ENCODE results near the gene SPIRE1. TPM values are rescaled to one million over a fixed set of nuclear protein-coding genes. Genes with fewer than 3 reads are reported as not detected.

SPIRE1 gene
- polyA plus RNA-seq, 1 donor from 2014 or later: 22.2 TPM

GRCh38 chr18:12463191-12463590, 194.7 kb downstream of the SPIRE1 start:
- Histone ChIP-seq H3K27ac (ENCODE audit: low read length) (no peak overlapping the region), H3K27me3 (ENCODE audit: insufficient read depth, low read depth, low read length) (no peaks in the 10 kb centered on the region), H3K9me3 (ENCODE audit: low read length) (no peaks in the 10 kb centered on the region), H2AFZ (ENCODE audit: low read depth, low read length) (no peak overlapping the region), H3K79me2 (replicated peaks; ENCODE audit: insufficient read depth, low read length) (no peaks in the 10 kb centered on the region), H3K4me3 (ENCODE audit: low read length) (no peak overlapping the region), H3F3A (ENCODE audit: insufficient read depth, low read length, poor library complexity, severe bottlenecking) (no peaks in the 10 kb centered on the region), H3K36me3 (ENCODE audit: insufficient read depth, low read length) (peaks cover 17% of the 10 kb centered on the region), H3K9ac (ENCODE audit: low read length) (no peak overlapping the region), H3K9me2 (ENCODE audit: insufficient read depth, low read length) (no peaks in the 10 kb centered on the region), H3K4me2 (ENCODE audit: low read length) (no peak overlapping the region), H4K20me1 (ENCODE audit: insufficient read depth) (no peaks in the 10 kb centered on the region)
- TF ChIP-seq SMC3 (conservative IDR thresholded peaks at IDR 0.05; ENCODE audit: poor library complexity): no peak
- no peak for TF ChIP-seq EZH2 (IDR thresholded peaks at IDR 0.05; ENCODE audit: borderline replicate concordance, insufficient read depth, low read length, poor library complexity, severe bottlenecking)

GRCh38 chr18:12462242-12462641, 195.7 kb downstream of the SPIRE1 start:
- no peaks in the 10 kb centered on the region for H3F3A ChIP-seq (ENCODE audit: insufficient read depth, low read length, poor library complexity, severe bottlenecking)
- H3K27ac ChIP-seq (ENCODE audit: low read length): no peak overlapping the region
- no peak overlapping the region for H3K4me2 ChIP-seq (ENCODE audit: low read length)
- peaks cover 17% of the 10 kb centered on the region for H3K36me3 ChIP-seq (ENCODE audit: insufficient read depth, low read length)
- H3K27me3 ChIP-seq (ENCODE audit: insufficient read depth, low read depth, low read length): no peaks in the 10 kb centered on the region
- TF ChIP-seq RAD21 (conservative IDR thresholded peaks at IDR 0.05) (no peak), SMC3 (conservative IDR thresholded peaks at IDR 0.05; ENCODE audit: poor library complexity) (no peak), REST (IDR thresholded peaks at IDR 0.05; ENCODE audit: borderline replicate concordance) (no peak), MXI1 (conservative IDR thresholded peaks at IDR 0.05; ENCODE audit: poor library complexity, severe bottlenecking) (no peak)
- H3K79me2 ChIP-seq (replicated peaks; ENCODE audit: insufficient read depth, low read length): no peaks in the 10 kb centered on the region
- H3K4me3 ChIP-seq (ENCODE audit: low read length): no peak overlapping the region
- H3K9me2 ChIP-seq (ENCODE audit: insufficient read depth, low read length): no peaks in the 10 kb centered on the region
- no peak overlapping the region for H3K9ac ChIP-seq (ENCODE audit: low read length)
- no peaks in the 10 kb centered on the region for H4K20me1 ChIP-seq (ENCODE audit: insufficient read depth)
- no peaks in the 10 kb centered on the region for H3K9me3 ChIP-seq (ENCODE audit: low read length)
- no peak overlapping the region for H2AFZ ChIP-seq (ENCODE audit: low read depth, low read length)

- Histone ChIP-seq H3K9me2 (ENCODE audit: insufficient read depth, low read length) (no peaks in the 10 kb centered on the region), H3K36me3 (ENCODE audit: insufficient read depth, low read length) (peaks cover 17% of the 10 kb centered on the region), H2AFZ (ENCODE audit: low read depth, low read length) (no peak overlapping the region), H3K27me3 (ENCODE audit: insufficient read depth, low read depth, low read length) (no peaks in the 10 kb centered on the region), H3K9ac (ENCODE audit: low read length) (no peak overlapping the region), H3K27ac (ENCODE audit: low read length) (no peak overlapping the region), H4K20me1 (ENCODE audit: insufficient read depth) (no peaks in the 10 kb centered on the region), H3K9me3 (ENCODE audit: low read length) (no peaks in the 10 kb centered on the region), H3K79me2 (replicated peaks; ENCODE audit: insufficient read depth, low read length) (no peaks in the 10 kb centered on the region), H3K4me3 (ENCODE audit: low read length) (no peak overlapping the region), H3K4me2 (ENCODE audit: low read length) (no peak overlapping the region), H3F3A (ENCODE audit: insufficient read depth, low read length, poor library complexity, severe bottlenecking) (no peaks in the 10 kb centered on the region)
- TF ChIP-seq SMC3 (conservative IDR thresholded peaks at IDR 0.05; ENCODE audit: poor library complexity) (no peak), CTCF (IDR thresholded peaks at IDR 0.05; ENCODE audit: poor library complexity, severe bottlenecking) (no peak)
Observed at GRCh38 chr18:12461326-12461725, 196.6 kb downstream of the SPIRE1 start.

Measured in neural cell (in vitro differentiated cells).